HL-60/S4 (cell line): ENCODE measurements around the gene NSD2.

Source experiments
- in situ Hi-C: fragments of 300-500 bp; cut with MboI; formaldehyde crosslinking; loops from 2 replicates; pipeline ENCODE4 v1.14.3; 2022; ENCODE audit warnings: low sequenced_read_pairs

NSD2 gene

DNA sequence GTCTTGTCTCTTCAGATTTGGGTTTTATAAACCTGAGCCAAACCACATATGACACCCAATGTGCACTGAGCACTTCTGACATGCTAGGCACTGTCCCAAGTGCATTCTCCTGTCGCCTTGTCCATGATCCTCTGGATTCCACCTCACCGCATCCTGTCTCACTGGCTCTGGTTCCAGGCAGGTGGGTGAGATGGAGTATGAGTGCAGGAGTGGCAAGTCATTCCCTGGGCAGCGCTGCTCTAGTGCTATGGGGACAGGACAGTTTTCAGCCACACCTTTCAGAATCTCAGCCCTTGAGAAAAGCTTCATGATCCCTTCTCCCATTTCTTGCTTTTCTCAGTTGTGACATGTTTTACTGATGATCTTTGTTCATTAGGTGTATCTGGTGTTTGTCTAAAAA, 66.4 kb downstream of the NSD2 start:
- in situ Hi-C loops = no loop called here

DNA sequence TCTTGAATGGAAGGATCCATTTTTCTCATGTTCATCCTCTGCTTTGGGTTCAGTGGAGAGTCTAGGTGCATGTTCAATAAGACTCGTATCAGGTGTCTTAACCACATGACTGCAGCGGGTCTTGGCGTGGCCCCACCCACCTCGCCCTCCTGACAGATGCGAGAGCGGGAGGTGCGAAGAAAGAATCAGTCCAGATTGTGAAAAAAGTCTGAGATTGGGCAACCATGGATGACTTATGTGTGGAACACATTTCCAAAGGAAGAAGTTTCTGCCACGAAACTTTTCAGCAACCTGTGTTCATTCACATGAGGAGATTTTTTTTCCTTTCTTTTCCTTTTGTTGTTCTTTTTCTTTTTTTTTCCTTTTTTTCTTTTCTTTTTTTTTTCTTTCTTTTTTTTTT, 66.8 kb downstream of the NSD2 start:
- in situ Hi-C loops = no loop called here

DNA sequence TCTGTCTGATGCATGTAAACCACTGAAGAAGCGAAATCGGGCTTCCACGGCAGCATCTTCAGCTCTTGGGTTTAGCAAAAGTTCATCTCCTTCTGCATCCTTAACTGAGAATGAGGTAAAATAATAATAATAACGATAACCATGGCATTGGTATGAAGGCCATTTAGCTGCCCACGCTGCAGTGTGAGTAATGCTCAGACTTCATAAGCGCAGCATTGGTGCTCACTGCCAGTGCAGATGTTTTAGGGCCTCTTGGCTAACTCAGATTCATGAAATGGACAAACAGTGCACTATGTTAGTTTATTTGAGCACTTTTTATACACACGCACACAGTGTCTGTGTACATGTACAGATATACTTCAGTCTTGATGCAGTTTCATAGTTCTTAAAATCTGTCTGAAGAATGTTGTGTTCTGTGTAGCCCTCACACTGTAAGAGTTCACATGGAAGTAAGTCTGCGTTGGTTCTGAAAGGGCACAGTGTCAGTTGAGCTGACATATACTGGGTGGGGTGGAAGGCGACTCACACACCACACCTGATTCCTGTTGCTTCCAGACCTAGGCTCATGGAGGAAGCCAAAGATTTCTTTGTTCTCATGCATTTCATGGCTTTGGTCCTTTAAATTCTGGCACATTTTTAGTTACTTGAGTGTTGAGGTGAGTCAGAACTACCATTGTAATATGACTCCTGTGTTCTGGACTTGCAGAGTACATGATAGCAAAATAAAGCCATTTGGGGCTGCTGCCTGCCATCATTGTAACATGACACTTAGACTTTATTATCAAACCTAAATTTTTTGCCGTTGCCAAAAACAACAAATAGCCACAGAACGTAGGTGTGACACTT, 68.7 kb downstream of the NSD2 start:
- in situ Hi-C loops = no loop called here

DNA sequence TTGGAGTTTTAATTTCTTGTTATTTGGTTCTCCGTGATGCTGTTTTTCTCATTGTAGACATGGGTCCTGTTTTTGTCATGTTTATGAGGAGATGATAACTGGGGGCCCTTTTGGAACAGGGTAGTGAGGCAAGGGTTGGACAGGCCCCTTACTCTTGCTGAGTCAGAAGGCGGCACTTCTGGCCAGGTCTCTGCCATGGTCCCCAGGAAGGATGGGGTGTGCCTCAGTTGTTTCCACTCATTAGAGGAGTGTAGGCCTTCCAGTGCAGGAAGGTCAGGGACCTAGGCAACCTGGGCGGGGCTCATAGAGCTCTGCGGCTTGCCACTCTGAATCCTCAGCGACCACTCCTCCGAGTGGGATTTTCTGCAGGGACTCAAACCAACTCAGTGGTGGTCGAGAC, 69.4 kb downstream of the NSD2 start:
- in situ Hi-C loops = no loop called here

DNA sequence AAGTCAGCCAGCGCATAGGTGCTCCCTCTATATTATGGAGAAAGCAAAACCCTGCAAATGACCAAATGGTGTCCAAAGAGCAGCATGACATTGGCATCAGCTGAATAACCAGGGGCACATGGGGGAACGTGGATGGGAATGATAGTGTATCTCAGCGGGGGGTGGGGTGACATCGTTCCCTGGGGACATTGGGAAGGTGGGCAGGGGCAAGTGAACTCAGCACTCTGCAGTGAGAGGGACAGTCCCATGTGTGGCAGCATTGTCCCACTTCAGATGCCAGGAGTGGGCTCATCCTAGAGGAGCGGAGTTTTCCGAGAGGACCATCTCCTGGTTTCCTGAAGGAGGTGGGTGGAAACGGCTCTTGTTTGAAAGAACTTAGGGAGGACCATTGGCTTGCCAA, 72.7 kb downstream of the NSD2 start:
- in situ Hi-C loops = no loop called here

DNA sequence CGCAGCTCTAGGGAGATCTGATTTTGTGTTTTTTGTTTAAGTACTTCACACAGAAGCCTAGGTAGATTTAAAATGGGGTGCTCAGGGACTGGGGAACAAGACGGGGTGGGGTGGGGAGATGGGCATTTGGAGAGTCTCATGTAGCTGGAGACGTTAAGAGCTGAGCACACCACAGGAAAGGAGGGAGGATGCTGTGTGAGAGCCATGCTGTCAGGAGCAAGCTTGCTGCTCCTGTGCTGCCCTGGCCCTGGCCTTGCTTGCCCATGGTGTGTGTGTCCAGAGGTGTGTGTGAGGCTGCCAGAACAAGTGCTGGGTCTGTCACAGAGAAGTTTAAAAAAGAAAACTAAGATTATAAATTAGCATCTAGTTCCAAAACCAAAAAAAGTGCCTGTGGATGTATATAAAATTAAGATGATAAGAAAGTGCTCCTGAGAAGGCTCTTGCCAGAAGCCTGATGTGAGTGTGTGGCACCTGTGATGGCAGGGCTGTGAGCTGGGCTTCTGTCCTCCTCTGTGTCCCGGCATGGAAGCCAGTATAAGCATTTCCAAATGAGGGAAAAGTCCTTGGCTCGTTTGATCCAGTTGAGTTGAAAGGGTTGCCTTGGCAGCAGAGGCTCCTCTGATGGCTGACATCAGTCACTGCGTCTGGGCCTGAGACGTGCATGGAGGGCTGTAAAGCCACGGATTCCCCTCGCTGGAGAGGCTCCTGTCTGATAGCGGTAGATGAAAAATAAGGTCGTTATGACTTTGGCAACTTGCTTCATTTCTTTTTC, 74.1 kb downstream of the NSD2 start:
- in situ Hi-C loops = no loop called here

DNA sequence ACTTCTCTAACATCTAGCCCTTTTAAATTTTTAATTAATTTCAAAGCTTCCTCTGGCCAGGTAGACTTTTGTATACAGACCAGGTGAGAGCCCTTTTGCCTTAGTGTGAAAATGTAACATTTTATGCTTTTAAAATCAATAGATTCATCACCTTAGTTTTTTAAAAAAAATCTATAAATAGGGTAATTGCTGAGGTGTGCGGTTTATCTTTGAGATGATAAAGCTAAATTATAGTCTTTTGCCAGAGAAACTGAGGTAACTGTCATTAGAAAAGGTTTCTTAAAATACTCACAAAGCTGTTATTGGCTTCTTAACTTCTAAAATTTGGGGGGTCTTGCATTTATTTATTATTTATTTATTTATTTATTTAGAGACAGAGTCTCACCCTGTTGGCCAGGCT, 74.7 kb downstream of the NSD2 start:
- in situ Hi-C loops = no loop called here

DNA sequence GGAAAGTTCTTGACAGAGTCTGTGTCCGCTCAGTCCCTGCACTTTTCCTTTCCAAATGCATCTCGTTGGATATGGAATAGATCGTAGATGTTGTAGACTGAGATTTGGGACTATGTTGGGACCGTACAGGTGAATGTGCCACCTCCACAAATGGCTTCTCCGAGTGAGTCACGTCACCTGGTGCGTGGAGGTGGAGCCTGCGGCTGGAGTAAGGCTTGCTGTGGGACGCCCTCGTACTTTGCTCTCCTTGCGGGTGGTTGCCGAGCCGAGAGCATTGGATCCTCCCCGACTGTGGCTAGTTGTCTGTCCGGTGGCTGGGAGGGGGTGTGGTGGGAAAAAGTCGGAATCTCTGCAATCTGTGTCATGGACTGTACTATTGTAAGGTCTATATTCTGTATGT, 77.0 kb downstream of the NSD2 start:
- in situ Hi-C loops = no loop called here

DNA sequence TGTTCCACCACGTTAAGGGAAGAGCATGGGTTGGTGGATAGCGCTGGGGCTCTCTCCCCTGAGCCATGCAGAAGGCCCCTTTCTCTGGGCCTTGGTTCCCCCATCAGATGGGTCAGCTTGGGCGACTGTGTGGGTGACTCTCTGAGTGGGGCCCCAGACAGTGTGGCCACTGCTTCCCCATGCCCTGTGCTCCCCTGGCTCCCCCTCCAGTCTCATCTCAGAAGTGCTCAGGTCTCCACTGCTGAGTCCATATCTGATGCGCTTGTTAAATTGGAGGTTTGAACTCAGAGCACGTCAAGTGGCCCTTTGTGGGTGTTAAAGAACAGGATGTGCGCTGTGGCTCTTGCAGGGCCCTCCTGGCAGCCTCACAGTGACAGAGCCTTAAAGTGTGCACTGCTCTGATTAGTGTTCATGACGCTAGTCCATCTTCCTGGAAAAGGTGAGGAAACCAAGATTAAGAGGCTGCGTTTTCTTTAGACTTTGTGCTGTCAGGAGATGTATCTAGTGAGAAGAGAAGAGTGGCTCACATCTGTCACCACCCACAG, 77.8 kb downstream of the NSD2 start:
- in situ Hi-C loops = no loop called here

DNA sequence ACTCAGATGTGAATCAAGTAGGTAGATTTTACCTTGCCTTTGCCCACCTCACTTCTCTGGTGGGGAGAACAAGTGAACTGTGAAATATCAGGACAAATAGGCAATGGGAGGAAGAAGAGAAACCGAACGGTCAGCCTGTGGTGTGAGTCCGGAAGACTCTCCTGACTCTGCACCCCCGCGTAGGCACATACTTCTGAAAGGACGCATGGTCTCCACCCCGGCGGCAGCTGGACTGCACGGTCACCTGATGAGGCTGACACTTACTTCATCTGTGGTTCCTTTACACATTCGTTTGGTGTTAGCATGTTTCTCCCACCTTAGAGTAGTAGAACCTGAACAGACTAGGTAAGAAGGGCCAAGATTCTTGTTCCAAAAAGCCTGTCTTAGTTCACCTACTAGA, 79.2 kb downstream of the NSD2 start:
- in situ Hi-C loops = no loop called here

DNA sequence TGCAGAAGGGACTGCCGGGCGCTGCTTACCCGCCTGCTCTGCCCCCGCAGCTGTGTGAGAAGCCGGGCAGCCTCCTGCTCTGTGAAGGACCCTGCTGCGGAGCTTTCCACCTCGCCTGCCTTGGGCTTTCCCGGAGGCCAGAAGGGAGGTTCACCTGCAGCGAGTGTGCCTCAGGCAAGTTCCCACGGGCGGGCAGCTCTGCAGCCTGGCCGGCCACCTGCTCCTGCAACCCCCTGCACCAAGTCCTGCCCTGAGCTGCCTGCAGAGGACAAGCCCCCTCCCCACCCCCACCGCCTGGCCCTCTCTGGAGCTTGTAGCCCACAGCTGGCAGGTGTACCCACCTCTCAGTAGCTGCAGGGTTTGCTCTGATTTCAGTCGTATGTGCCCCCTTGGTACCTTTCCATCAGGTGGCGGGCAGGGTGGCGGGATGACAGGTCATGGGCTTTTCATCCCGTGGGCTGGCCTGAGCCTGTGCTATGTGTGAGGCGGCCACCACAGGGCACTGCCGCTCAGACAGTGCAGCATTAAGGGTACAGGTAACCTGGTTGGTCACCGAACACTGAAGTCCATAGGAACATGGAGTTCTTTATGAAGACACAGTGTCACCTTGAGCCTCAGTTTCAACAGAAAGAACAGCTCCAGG, 81.0 kb downstream of the NSD2 start:
- in situ Hi-C loops = no loop called here

DNA sequence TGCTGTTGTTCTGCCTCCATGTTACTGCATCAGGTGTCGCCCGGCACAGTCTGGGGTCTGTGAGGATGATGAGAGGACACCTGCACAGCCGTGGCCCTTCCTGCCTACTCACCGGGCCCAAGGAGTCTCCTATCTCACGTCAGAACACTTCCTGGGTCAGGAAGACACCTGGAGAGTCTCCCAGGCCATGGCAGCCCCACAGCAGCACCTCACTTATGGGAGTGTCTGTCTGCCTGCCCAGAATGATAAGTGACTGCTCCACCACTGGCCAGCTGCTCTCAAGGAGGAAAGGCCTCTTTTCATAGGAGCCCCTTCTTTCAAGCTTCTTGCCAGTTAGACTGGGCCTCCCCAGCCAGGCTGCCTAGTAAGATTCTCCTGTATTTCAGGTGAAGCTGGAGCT, 81.5 kb downstream of the NSD2 start:
- in situ Hi-C loops = no loop called here

DNA sequence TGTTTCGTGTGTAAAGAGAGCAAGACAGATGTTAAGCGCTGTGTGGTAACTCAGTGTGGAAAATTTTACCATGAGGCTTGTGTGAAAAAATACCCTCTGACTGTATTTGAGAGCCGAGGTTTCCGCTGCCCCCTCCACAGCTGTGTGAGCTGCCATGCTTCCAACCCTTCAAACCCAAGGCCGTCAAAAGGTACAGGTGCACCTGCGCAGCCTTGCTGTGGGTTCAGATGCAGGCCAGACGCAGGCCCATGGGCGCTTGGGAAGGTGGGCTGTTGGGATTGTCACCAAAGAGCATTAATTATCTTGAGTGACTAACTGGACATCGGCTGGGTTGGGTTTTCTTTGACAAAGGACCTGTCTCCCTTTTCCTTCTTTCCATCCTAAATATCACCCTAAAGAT, 82.1 kb downstream of the NSD2 start:
- in situ Hi-C loops = no loop called here

DNA sequence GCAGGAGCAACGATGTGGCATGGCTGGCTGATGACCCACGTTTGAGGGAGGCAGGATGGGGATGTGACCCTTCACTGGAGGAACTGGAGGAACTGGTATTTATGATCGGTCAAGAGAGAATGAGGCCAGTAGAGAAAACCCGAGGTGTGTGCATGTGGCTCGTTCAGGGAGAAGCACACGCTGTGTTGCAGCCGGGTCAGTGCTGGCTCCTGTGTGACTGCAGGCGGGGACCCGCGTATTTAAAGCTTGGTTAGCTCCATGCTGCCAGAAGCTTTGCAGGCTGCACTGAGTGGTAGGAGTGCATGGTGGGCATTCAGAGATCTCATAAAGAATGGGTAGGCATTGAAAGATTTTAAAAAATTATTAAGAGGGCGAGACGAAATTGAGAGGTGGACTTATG, 85.4 kb downstream of the NSD2 start:
- in situ Hi-C loops = no loop called here

DNA sequence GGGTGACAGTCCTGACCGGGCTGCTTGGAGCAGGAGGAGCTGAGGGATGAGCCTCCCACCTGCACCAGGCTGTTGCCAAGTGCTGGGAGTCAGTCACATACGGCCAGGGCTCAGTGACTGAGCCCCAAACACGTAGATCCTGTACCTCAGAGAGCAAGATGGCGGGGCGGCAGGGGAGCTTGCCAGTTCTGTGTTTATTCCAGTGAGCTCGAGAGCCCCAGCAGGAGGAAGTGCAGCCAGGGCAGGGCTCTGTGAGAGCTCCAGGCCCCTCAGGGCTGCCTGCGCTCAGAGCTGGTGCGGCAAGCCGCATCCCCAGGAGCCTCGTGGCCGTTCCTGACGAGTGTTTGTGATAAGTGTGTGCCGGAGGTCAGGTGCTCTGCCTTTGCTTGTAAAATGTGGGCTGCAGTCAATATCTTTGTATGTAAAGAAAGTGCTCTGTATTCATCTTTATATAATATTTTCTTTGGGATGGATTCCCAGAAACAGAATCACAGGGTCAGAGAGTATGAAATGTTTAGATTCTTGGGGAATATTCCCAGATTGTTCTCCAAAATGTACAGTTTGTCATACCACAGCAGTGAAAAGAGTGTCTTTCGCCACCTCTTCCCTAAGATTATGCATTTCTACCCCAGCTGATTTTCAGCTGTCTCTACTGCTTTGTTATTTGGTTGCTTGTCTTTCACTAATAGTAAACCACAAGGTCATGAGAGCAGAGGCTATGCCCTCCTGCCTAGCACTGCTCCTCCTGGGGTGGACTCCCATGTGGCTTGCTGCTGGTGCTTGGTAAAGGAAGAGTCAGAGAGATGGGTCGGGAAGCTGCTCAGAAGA, 87.3 kb downstream of the NSD2 start:
- in situ Hi-C loops = no loop called here

DNA sequence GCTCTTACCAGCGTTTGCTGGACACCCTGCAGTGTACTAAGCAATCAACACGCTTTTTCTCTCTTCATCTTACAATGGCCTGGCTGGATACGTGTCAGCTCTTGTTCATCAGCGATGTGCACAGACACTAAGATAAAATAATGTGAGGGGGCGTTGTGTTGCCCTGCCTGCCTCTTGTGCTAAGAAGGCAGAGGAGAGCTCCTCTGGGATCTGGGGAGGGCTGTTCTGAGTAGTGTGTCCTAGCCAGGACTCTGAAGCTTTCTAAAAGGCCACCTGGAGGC, 87.9 kb downstream of the NSD2 start:
- in situ Hi-C loops = no loop called here

DNA sequence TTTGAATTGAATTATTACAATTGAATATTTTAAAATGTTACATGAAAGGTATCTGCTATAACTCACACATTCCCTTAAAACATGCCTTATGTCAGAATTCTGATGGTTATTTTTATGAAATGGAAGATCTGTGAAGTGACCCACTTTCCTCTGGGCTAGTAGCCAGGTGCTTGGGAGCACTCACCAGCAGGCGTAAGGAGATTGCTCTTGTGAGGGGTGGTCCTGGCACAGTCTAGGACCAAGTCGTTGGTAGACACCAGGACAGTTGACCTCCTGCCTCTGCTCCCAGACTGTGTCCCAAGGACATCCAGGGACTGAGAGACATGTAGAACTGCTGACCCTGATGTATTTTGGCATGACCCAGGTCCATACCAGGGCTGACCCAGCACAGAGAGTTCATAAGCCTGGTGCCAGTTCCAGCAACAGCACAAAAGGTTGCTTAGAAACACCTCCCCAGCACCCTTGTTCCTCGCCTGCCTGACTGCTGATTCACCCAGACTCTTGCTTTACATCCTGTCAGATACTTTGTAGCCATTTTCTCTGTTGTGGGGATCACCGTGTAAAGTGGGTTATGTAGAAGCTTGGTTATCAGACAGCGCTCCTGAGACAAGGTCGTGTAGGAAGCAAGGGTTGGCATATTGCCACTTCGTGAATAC, 89.1 kb downstream of the NSD2 start:
- in situ Hi-C loops = no loop called here

DNA sequence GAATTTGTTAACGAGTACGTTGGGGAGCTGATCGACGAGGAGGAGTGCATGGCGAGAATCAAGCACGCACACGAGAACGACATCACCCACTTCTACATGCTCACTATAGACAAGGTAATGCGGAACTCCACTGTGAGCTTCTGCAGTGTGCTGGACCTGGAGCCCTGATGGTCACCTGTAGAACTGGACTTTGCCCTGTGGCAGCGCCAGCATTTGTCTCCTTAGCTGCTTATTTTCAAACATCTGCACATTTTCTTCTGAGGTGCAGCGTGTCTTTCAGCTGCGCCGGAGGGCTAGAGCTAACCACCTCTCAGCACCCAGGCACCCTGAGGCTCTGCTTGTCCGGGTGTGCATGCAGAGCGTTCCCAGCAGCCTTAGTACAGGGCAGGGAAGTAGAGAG, 89.8 kb downstream of the NSD2 start:
- in situ Hi-C loops = no loop called here

DNA sequence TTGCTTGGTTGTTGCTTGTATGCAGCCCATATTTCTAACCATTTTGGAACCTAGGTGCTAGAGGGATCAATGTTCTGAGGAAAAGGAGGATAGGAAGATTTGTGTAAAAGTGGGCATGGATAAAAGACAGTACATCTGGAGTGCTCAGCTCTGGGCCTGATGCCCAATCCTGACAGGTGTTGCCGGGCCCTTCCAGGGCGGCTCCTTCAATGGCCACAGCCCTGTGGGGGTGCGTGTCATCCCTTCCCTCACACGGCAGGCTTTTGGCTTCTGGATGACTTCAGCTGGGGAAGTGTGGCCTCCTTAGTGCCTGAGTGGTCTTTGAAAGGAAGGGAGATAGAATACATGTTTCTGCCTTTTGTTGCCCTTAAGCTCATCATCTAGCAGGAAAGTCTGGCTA, 90.4 kb downstream of the NSD2 start:
- in situ Hi-C loops = no loop called here

DNA sequence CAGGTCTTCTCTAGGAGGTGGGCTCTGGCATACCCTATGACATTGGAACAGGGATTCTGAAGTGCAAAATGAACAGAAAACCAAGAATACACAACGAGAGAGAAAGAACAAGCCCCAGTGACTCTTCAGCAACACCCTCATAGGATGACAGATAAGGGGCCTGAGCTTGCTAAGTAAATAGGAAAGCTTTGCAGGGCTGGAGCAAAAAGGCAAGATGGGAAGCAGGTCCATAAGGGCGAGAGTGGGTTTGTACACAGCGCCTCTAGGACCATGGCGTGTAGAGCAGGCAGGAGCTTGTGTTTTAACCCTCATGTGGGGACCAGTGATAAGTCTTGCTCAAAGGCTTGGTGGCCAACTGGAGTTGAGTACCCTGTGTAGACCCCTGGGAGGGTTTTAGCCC, 91.8 kb downstream of the NSD2 start:
- in situ Hi-C loops = no loop called here

DNA sequence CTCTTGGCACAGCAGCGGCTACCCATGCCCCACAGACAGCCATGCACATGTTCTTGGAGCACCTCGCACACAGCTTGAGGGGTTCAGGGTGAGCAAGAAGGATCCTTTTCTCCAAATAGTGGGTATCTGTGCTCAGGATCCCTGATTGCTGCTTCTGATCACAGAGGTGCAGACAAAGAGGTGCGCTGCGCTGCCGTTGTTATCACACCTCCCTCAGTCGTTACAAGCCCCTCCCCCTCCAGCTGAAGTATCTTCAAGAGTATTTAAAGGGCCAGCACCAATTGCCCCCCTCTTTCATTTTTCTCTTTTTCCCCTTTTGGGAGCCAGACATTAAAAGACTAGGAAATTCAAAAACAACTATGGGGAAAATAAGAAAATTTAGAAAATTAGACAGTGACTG, 93.2 kb downstream of the NSD2 start:
- in situ Hi-C loops = no loop called here
